Measurements from ENCODE around the gene CDA. TPM values are rescaled to one million over a fixed set of nuclear protein-coding genes. Genes with fewer than 3 reads are reported as not detected.

CDA gene
- total RNA-seq, 1 donor from 2014 or later = 5.3 TPM

DNA sequence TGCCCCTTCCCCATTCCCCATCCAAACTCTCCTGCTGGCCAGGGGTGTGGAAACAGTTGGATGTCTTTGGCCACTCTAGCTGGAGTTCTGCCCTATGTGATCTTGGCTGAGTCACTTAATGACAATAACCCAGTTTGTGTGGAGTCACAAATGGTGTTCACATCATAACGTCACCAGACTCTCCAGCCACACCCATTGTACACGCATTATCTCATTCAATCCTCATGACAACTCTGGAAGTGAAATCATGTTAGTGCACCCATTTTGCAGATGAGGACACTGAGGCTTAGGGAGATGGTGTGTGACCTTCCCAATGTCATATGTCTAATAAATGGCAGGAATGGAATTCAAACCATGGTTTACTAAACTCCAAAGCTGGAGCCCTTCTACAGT is 1.2 kb upstream of the CDA start:
- H3K4me1 ChIP-seq = peaks cover 14% of the 10 kb centered on the region
- peaks cover 32% of the 10 kb centered on the region for H3K27me3 ChIP-seq (ENCODE audit: low read depth)
- H3K4me3 ChIP-seq = no peak overlapping the region
- H3K9me3 ChIP-seq = no peaks in the 10 kb centered on the region
- no peak overlapping the region for H3K27ac ChIP-seq
- no peaks in the 10 kb centered on the region for H3K36me3 ChIP-seq
- intact Hi-C loops (cut with DNase I) = no loop called here
- ATAC-seq = no peak
- DNase-seq = no peak
- TF ChIP-seq, protein P1, sequence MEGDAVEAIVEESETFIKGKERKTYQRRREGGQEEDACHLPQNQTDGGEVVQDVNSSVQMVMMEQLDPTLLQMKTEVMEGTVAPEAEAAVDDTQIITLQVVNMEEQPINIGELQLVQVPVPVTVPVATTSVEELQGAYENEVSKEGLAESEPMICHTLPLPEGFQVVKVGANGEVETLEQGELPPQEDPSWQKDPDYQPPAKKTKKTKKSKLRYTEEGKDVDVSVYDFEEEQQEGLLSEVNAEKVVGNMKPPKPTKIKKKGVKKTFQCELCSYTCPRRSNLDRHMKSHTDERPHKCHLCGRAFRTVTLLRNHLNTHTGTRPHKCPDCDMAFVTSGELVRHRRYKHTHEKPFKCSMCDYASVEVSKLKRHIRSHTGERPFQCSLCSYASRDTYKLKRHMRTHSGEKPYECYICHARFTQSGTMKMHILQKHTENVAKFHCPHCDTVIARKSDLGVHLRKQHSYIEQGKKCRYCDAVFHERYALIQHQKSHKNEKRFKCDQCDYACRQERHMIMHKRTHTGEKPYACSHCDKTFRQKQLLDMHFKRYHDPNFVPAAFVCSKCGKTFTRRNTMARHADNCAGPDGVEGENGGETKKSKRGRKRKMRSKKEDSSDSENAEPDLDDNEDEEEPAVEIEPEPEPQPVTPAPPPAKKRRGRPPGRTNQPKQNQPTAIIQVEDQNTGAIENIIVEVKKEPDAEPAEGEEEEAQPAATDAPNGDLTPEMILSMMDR (IDR thresholded peaks at IDR 0.05) = no peak

DNA sequence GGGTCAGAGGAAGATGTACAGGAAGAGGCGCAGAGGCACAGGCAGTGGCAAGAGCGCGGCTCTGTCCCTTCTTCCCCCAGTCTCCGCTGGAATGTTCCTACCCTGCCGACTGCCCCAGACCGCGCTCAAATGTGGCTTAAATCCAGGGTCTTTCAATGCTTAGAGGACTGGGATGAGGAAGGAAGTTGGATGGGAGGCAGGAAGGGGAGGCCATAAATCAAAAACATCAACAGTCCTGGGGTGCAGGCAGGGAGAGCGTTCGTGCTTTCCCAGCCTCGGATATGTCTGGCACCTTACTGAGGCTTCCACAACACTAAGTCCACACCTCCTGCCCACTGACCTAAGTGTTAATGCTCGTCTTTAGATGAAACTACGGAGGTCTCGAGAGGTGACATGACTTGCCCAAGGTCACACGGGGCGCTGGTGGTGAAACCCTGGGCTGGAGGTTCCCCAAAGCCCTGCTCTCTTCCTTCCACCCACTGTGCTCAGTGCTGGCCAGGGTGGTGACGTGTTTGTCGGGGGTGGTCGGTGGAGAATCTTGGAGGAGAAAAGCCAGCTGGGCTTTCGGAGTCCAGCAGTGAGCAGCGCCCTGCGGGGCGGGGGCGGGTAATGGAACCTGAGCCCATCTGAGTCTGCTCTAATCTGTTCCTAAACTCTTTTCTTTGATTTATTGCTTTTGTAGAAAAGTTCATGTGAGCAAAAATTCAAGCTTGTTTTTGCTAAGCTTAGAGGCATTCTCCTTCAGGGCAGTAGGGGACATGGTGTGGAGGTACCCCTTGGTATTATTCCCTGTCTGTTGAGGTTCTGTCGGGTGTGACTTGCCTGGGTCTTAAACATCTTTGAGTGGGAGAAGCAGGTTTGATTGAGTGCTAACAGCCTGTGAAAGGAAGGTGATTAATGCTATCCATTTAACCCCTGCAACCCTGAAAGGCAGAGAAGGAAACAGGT is 708 bp downstream of the CDA start:
- peak overlapping the region; percentile 64 for H3K27ac ChIP-seq
- peak overlapping the region; percentile 39 for H3K4me3 ChIP-seq
- no peaks in the 10 kb centered on the region for H3K9me3 ChIP-seq
- peaks cover 14% of the 10 kb centered on the region for H3K4me1 ChIP-seq
- peaks cover 32% of the 10 kb centered on the region for H3K27me3 ChIP-seq (ENCODE audit: low read depth)
- DNase-seq (peak; percentile 72), ATAC-seq (peak; percentile 73 to 77)
- no peaks in the 10 kb centered on the region for H3K36me3 ChIP-seq
- TF ChIP-seq, protein P1 (IDR thresholded peaks at IDR 0.05) = no peak
- intact Hi-C loops (cut with DNase I) = no loop called here

DNA sequence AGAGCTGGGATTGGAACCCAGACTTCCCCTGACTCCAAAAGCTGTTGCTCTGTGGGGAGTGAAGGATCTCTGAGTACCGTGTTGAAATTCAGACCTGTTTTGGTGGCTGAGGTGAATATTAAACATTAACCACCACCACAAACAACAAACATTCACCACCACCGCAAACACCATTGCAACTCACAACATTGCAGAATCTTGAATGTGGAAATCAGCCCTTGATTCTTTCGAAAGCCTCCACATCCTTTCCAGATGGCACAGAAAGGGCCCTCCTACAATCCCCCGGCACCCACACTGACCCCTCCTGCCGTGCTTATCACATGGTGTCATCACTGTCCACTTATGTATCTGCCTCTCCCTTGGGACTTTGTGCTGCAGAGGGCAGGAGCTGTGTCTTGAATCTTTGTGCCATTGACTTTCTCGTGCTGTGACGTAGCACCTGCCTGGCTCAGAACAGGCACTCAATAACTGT is 1.4 kb downstream of the CDA start:
- DNase-seq (peak; percentile 75), ATAC-seq (peak; percentile 67 to 72)
- TF ChIP-seq, protein P1 (IDR thresholded peaks at IDR 0.05) = no peak
- H3K27me3 ChIP-seq (ENCODE audit: low read depth) = peaks cover 27% of the 10 kb centered on the region
- intact Hi-C loops (cut with DNase I) = no loop called here
- no peaks in the 10 kb centered on the region for H3K36me3 ChIP-seq
- peak overlapping the region; percentile 64 for H3K27ac ChIP-seq
- H3K4me1 ChIP-seq = peaks cover 14% of the 10 kb centered on the region
- H3K9me3 ChIP-seq = no peaks in the 10 kb centered on the region
- peak overlapping the region; percentile 39 for H3K4me3 ChIP-seq

DNA sequence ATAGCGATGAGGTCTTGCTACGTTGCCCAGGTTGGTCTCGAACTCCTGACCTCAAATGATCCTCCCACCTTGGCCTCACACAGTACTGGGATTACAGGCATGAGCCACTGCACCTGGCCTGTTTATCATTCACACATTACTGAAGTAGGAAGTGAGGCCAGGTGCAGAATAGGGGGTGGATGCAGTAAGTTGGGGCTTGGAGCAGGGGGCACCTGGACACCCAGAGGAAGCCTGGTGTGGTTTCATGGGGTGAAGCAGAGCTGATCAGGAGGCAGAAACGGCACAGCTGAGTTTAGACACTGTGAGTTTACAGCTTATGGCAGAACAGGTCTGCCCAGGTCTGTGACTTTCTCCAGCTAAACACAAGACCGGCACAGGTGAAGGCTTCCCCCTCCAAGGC is 4.9 kb downstream of the CDA start:
- no peak for ATAC-seq
- H3K36me3 ChIP-seq = no peaks in the 10 kb centered on the region
- H3K27ac ChIP-seq = no peak overlapping the region
- no peak overlapping the region for H3K4me3 ChIP-seq
- DNase-seq = no peak
- peaks cover 20% of the 10 kb centered on the region for H3K4me1 ChIP-seq
- H3K27me3 ChIP-seq (ENCODE audit: low read depth) = peaks cover 14% of the 10 kb centered on the region
- TF ChIP-seq, protein P1 (IDR thresholded peaks at IDR 0.05) = no peak
- no peaks in the 10 kb centered on the region for H3K9me3 ChIP-seq
- intact Hi-C loops (cut with DNase I) = no loop called here

DNA sequence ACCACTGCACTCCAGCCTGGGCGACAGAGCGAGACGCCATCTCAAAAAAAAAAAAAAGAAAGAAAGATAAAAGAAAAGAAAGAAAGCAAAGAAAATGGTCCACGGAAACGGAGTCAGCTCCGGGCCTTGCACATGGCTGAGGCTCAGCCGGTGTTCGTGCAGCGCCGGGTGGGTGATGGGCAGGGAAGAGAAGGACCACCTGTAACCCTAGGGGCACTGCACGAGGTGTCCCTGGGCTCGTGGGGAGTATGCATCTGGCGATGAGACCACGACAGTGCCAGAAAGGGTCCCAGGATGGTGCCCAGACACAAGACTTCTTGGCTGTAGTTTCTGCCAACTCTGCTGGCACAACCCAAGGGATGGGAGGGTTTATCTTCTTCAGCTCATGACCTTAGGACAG is 5.8 kb downstream of the CDA start:
- DNase-seq (no peak), ATAC-seq (no peak)
- H3K36me3 ChIP-seq = no peaks in the 10 kb centered on the region
- no peaks in the 10 kb centered on the region for H3K9me3 ChIP-seq
- no peak overlapping the region for H3K27ac ChIP-seq
- TF ChIP-seq, protein P1 (IDR thresholded peaks at IDR 0.05) = no peak
- no peak overlapping the region for H3K4me3 ChIP-seq
- intact Hi-C loops (cut with DNase I) = no loop called here
- peaks cover 10% of the 10 kb centered on the region for H3K4me1 ChIP-seq
- H3K27me3 ChIP-seq (ENCODE audit: low read depth) = peaks cover 8% of the 10 kb centered on the region

Measured in lower lobe of right lung (tissue), 2 donors.